ENCODE results near the gene MYO19. TPM values are rescaled to one million over a fixed set of nuclear protein-coding genes. Genes with fewer than 3 reads are reported as not detected.
"Not testable (repeated sequence)": the region's sequence is repeated elsewhere in the genome, so short reads cannot be mapped to it uniquely, and the experiment has no call there.

MYO19 gene
- total RNA-seq, 1 donor from 2014 or later = 20.9 TPM

GRCh38 chr17:36494674-36495073 lies 40.0 kb downstream of the MYO19 start:
- Histone ChIP-seq H3K27me3 (ENCODE audit: control insufficient read depth in 3 of 3, insufficient read depth in 3 of 3, low read length in 3 of 3) (no peaks in the 10 kb centered on the region), H3K27ac (ENCODE audit: low read depth, low read length) (no peak overlapping the region), H3K4me3 (ENCODE audit: low read length in 3 of 3) (no peak overlapping the region), H3K9ac (ENCODE audit: low read depth in 1 of 3, low read length in 3 of 3) (no peak overlapping the region), H3K36me3 (ENCODE audit: control insufficient read depth in 3 of 3, insufficient read depth in 3 of 3, low read length in 3 of 3) (peaks cover 57 to 66% (median 63%) of the 10 kb centered on the region in 3 donors), H3K9me3 (ENCODE audit: control insufficient read depth in 3 of 3, low read length in 3 of 3) (no peaks in the 10 kb centered on the region), H3K4me1 (ENCODE audit: control insufficient read depth in 3 of 3, insufficient read depth in 3 of 3, low read length in 3 of 3) (no peaks in the 10 kb centered on the region)

GRCh38 chr17:36493956-36494355 lies 40.7 kb downstream of the MYO19 start:
- no peaks in the 10 kb centered on the region for H3K4me1 ChIP-seq (ENCODE audit: control insufficient read depth in 3 of 3, insufficient read depth in 3 of 3, low read length in 3 of 3)
- no peaks in the 10 kb centered on the region for H3K27me3 ChIP-seq (ENCODE audit: control insufficient read depth in 3 of 3, insufficient read depth in 3 of 3, low read length in 3 of 3)
- no peak overlapping the region for H3K27ac ChIP-seq (ENCODE audit: low read depth, low read length)
- H3K36me3 ChIP-seq (ENCODE audit: control insufficient read depth in 3 of 3, insufficient read depth in 3 of 3, low read length in 3 of 3) = peaks cover 58 to 61% (median 59%) of the 10 kb centered on the region in 3 donors
- no peaks in the 10 kb centered on the region for H3K9me3 ChIP-seq (ENCODE audit: control insufficient read depth in 3 of 3, low read length in 3 of 3)
- H3K4me3 ChIP-seq (ENCODE audit: low read length in 3 of 3) = no peak overlapping the region
- no peak overlapping the region for H3K9ac ChIP-seq (ENCODE audit: low read depth in 1 of 3, low read length in 3 of 3)

GRCh38 chr17:36486204-36487194 lies 48.2 kb downstream of the MYO19 start, which contains the start of gene ZNHIT3:
Gene ZNHIT3 (plus strand): TSS chr17:36486681. CDS start chr17:36486700, 19 bp downstream.
- peak within 1 kb of the TSS; percentile 79 to 94 (median 92) for H3K9ac ChIP-seq (ENCODE audit: low read depth in 1 of 3, low read length in 3 of 3)
- H3K4me3 ChIP-seq (ENCODE audit: low read length in 3 of 3) = peak within 1 kb of the TSS; percentile 90 to 98 (median 94)
- H3K4me1 ChIP-seq (ENCODE audit: control insufficient read depth in 3 of 3, insufficient read depth in 3 of 3, low read length in 3 of 3) = peaks cover 27 to 32% (median 31%) of the 10 kb centered on the region in 3 donors
- H3K9me3 ChIP-seq (ENCODE audit: control insufficient read depth in 3 of 3, low read length in 3 of 3) = no peaks in the 10 kb centered on the region
- peaks cover 0 to 4% (median 0%) of the 10 kb centered on the region in 3 donors for H3K36me3 ChIP-seq (ENCODE audit: control insufficient read depth in 3 of 3, insufficient read depth in 3 of 3, low read length in 3 of 3)
- H3K27ac ChIP-seq (ENCODE audit: low read depth, low read length) = peak within 1 kb of the TSS; percentile 62
- peaks cover 4 to 12% (median 9%) of the 10 kb centered on the region in 3 donors for H3K27me3 ChIP-seq (ENCODE audit: control insufficient read depth in 3 of 3, insufficient read depth in 3 of 3, low read length in 3 of 3)

- peaks cover 27 to 32% (median 31%) of the 10 kb centered on the region in 3 donors for H3K4me1 ChIP-seq (ENCODE audit: control insufficient read depth in 3 of 3, insufficient read depth in 3 of 3, low read length in 3 of 3)
- peak overlapping the region; percentile 90 to 98 (median 94) for H3K4me3 ChIP-seq (ENCODE audit: low read length in 3 of 3)
- H3K27me3 ChIP-seq (ENCODE audit: control insufficient read depth in 3 of 3, insufficient read depth in 3 of 3, low read length in 3 of 3) = peaks cover 4 to 12% (median 9%) of the 10 kb centered on the region in 3 donors
- H3K9me3 ChIP-seq (ENCODE audit: control insufficient read depth in 3 of 3, low read length in 3 of 3) = no peaks in the 10 kb centered on the region
- no peak overlapping the region for H3K27ac ChIP-seq (ENCODE audit: low read depth, low read length)
- H3K36me3 ChIP-seq (ENCODE audit: control insufficient read depth in 3 of 3, insufficient read depth in 3 of 3, low read length in 3 of 3) = peaks cover 0 to 4% (median 0%) of the 10 kb centered on the region in 3 donors
- peak overlapping the region; percentile 74 to 92 (median 79) for H3K9ac ChIP-seq (ENCODE audit: low read depth in 1 of 3, low read length in 3 of 3)
These were observed 48.9 kb downstream of the MYO19 start for GRCh38 chr17:36485805-36486203.

- Histone ChIP-seq H3K9ac (ENCODE audit: low read depth in 1 of 3, low read length in 3 of 3) (no peak overlapping the region), H3K36me3 (ENCODE audit: control insufficient read depth in 3 of 3, insufficient read depth in 3 of 3, low read length in 3 of 3) (peaks cover 0 to 4% (median 0%) of the 10 kb centered on the region in 3 donors), H3K9me3 (ENCODE audit: control insufficient read depth in 3 of 3, low read length in 3 of 3) (no peaks in the 10 kb centered on the region), H3K27ac (ENCODE audit: low read depth, low read length) (no peak overlapping the region), H3K27me3 (ENCODE audit: control insufficient read depth in 3 of 3, insufficient read depth in 3 of 3, low read length in 3 of 3) (peaks cover 4 to 12% (median 9%) of the 10 kb centered on the region in 3 donors), H3K4me1 (ENCODE audit: control insufficient read depth in 3 of 3, insufficient read depth in 3 of 3, low read length in 3 of 3) (peaks cover 27 to 32% (median 31%) of the 10 kb centered on the region in 3 donors), H3K4me3 (ENCODE audit: low read length in 3 of 3) (no peak overlapping the region)
These were observed 49.6 kb downstream of the MYO19 start for GRCh38 chr17:36485027-36485426.

- not testable (repeated sequence) for H3K36me3 ChIP-seq (ENCODE audit: control insufficient read depth in 3 of 3, insufficient read depth in 3 of 3, low read length in 3 of 3); H3K9me3 ChIP-seq (ENCODE audit: control insufficient read depth in 3 of 3, low read length in 3 of 3); H3K4me3 ChIP-seq (ENCODE audit: low read length in 3 of 3); H3K9ac ChIP-seq (ENCODE audit: low read depth in 1 of 3, low read length in 3 of 3); H3K27ac ChIP-seq (ENCODE audit: low read depth, low read length)
- Histone ChIP-seq H3K27me3 (ENCODE audit: control insufficient read depth in 3 of 3, insufficient read depth in 3 of 3, low read length in 3 of 3) (peaks cover 4 to 13% (median 12%) of the 10 kb centered on the region in 3 donors), H3K4me1 (ENCODE audit: control insufficient read depth in 3 of 3, insufficient read depth in 3 of 3, low read length in 3 of 3) (peaks cover 27 to 32% (median 31%) of the 10 kb centered on the region in 3 donors)
These were observed 50.6 kb downstream of the MYO19 start for GRCh38 chr17:36484021-36484420.

- Histone ChIP-seq H3K4me1 (ENCODE audit: control insufficient read depth in 3 of 3, insufficient read depth in 3 of 3, low read length in 3 of 3) (peaks cover 27 to 32% (median 28%) of the 10 kb centered on the region in 3 donors), H3K9me3 (ENCODE audit: control insufficient read depth in 3 of 3, low read length in 3 of 3) (no peaks in the 10 kb centered on the region), H3K27ac (ENCODE audit: low read depth, low read length) (no peak overlapping the region)
These were observed 51.8 kb downstream of the MYO19 start for GRCh38 chr17:36482611-36483504.

GRCh38 chr17:36481829-36482228 lies 52.8 kb downstream of the MYO19 start:
- H3K4me1 ChIP-seq (ENCODE audit: control insufficient read depth in 3 of 3, insufficient read depth in 3 of 3, low read length in 3 of 3) = peaks cover 19 to 25% (median 21%) of the 10 kb centered on the region in 3 donors
- H3K9ac ChIP-seq (ENCODE audit: low read depth in 1 of 3, low read length in 3 of 3) = no peak overlapping the region
- no peaks in the 10 kb centered on the region for H3K36me3 ChIP-seq (ENCODE audit: control insufficient read depth in 3 of 3, insufficient read depth in 3 of 3, low read length in 3 of 3)
- H3K4me3 ChIP-seq (ENCODE audit: low read length in 3 of 3) = no peak overlapping the region
- peaks cover 4 to 15% (median 13%) of the 10 kb centered on the region in 3 donors for H3K27me3 ChIP-seq (ENCODE audit: control insufficient read depth in 3 of 3, insufficient read depth in 3 of 3, low read length in 3 of 3)
- no peak overlapping the region for H3K27ac ChIP-seq (ENCODE audit: low read depth, low read length)
- H3K9me3 ChIP-seq (ENCODE audit: control insufficient read depth in 3 of 3, low read length in 3 of 3) = no peaks in the 10 kb centered on the region

More at GRCh38 chr17:36482611-36483504, 51.8 kb downstream of the MYO19 start:
- Histone ChIP-seq H3K27me3 (ENCODE audit: control insufficient read depth in 3 of 3, insufficient read depth in 3 of 3, low read length in 3 of 3) (peaks cover 4 to 15% (median 13%) of the 10 kb centered on the region in 3 donors), H3K4me3 (ENCODE audit: low read length in 3 of 3) (peak overlapping the region; percentile 72 to 78 (median 76)), H3K9ac (ENCODE audit: low read depth in 1 of 3, low read length in 3 of 3) (peak overlapping the region; percentile 51 to 73 (median 64)), H3K36me3 (ENCODE audit: control insufficient read depth in 3 of 3, insufficient read depth in 3 of 3, low read length in 3 of 3) (no peaks in the 10 kb centered on the region)

- Histone ChIP-seq H3K9me3 (ENCODE audit: control insufficient read depth in 3 of 3, low read length in 3 of 3) (no peaks in the 10 kb centered on the region), H3K4me1 (ENCODE audit: control insufficient read depth in 3 of 3, insufficient read depth in 3 of 3, low read length in 3 of 3) (no peaks in the 10 kb centered on the region), H3K36me3 (ENCODE audit: control insufficient read depth in 3 of 3, insufficient read depth in 3 of 3, low read length in 3 of 3) (no peaks in the 10 kb centered on the region), H3K9ac (ENCODE audit: low read depth in 1 of 3, low read length in 3 of 3) (no peak overlapping the region), H3K4me3 (ENCODE audit: low read length in 3 of 3) (no peak overlapping the region), H3K27ac (ENCODE audit: low read depth, low read length) (no peak overlapping the region), H3K27me3 (ENCODE audit: control insufficient read depth in 3 of 3, insufficient read depth in 3 of 3, low read length in 3 of 3) (peaks cover 3 to 12% (median 10%) of the 10 kb centered on the region in 3 donors)
These were observed 59.2 kb downstream of the MYO19 start for GRCh38 chr17:36475346-36475970.
